IMR-90 (cell line): ENCODE results near the gene GLIS1. TPM values are rescaled to one million over a fixed set of nuclear protein-coding genes. Genes with fewer than 3 reads are reported as not detected.

ENCODE experiments used
- ATAC-seq: fragments of 200-7000 bp; cut with Tn5 transposase; 2 replicates; pipeline ENCODE4 v1.9.1; 2020; ENCODE audit warnings: low read depth, mild to moderate bottlenecking, moderate library complexity
- BruUV-seq: library from RNA; stranded (reverse); fragments of 400-500 nt; replicated peaks from 2 replicates; lab custom pipeline; 2021; lab: Mats Ljungman, UMichigan
- CTCF ChIA-PET: fragments of 300-600 bp; formaldehyde crosslinking; extraction: SDS; loops from one replicate; lab custom pipeline; 2021; ENCODE audit warnings: antibody characterized with exemption; lab: Yijun Ruan, JAX
- POLR2A ChIA-PET: fragments of 300-600 bp; sonication (Branson Sonifier 250); formaldehyde crosslinking; loops from one replicate; lab custom pipeline; 2022; ENCODE audit warnings: antibody characterized with exemption; ENCODE audit not compliant: unreplicated experiment; lab: Charles Lee
- DNase-seq: peaks from one replicate; pipeline ENCODE4 v3.0.0; 2013
- H2AFZ ChIP-seq: replicated peaks from 2 replicates; pipeline ENCODE3; 2013; ENCODE audit warnings: low read length, mild to moderate bottlenecking; ENCODE audit not compliant: poor library complexity
- H2AK5ac ChIP-seq: 2 replicates; pipeline ENCODE4 v1.6.1; 2013; ENCODE audit warnings: low read depth, low read length, inconsistent platforms
- H2AK9ac ChIP-seq: replicated peaks from 2 replicates; pipeline ENCODE3; 2013; ENCODE audit warnings: mild to moderate bottlenecking, low read depth, low read length, moderate library complexity; ENCODE audit not compliant: poor library complexity
- H2BK120ac ChIP-seq: 2 replicates; pipeline ENCODE4 v1.6.1; 2013; ENCODE audit warnings: low read depth, low read length, inconsistent platforms
- H2BK15ac ChIP-seq: 3 replicates; pipeline ENCODE4 v1.6.1; 2013; ENCODE audit warnings: low read depth, low read length, inconsistent platforms
- H2BK20ac ChIP-seq: 2 replicates; pipeline ENCODE4 v1.6.1; 2013; ENCODE audit warnings: low read depth, mild to moderate bottlenecking, inconsistent platforms, low read length, moderate library complexity
- H2BK5ac ChIP-seq: 2 replicates; pipeline ENCODE4 v1.6.1; 2013; ENCODE audit warnings: mild to moderate bottlenecking, low read depth, low read length, inconsistent platforms; ENCODE audit not compliant: poor library complexity, severe bottlenecking
- H3K14ac ChIP-seq: replicated peaks from 2 replicates; pipeline ENCODE4 v1.6.1; 2013; ENCODE audit warnings: low read depth, low read length, inconsistent platforms
- H3K18ac ChIP-seq: 2 replicates; pipeline ENCODE4 v1.6.1; 2013; ENCODE audit warnings: low read depth, low read length, control low read depth
- H3K23ac ChIP-seq: 2 replicates; pipeline ENCODE4 v1.6.1; 2013; ENCODE audit warnings: low read depth, low read length, inconsistent platforms
- H3K27ac ChIP-seq: 2 replicates; pipeline ENCODE4 v1.5.1; 2013; ENCODE audit warnings: mild to moderate bottlenecking, control low read depth, low read length; ENCODE audit not compliant: insufficient read depth
- H3K27me3 ChIP-seq: 2 replicates; pipeline ENCODE4 v1.6.1; 2013; ENCODE audit warnings: low read length; ENCODE audit not compliant: control insufficient read depth, insufficient read depth
- H3K36me3 ChIP-seq: 2 replicates; pipeline ENCODE4 v1.6.1; 2013; ENCODE audit warnings: low read length, mixed read lengths; ENCODE audit not compliant: control insufficient read depth, insufficient read depth
- H3K4ac ChIP-seq: 2 replicates; pipeline ENCODE4 v1.6.1; 2013; ENCODE audit warnings: low read depth, low read length, inconsistent platforms
- H3K4me1 ChIP-seq: 2 replicates; pipeline ENCODE4 v1.6.1; 2013; ENCODE audit warnings: low read length, mixed read lengths; ENCODE audit not compliant: control insufficient read depth, insufficient read depth
- H3K4me2 ChIP-seq: 2 replicates; pipeline ENCODE4 v1.6.1; 2013; ENCODE audit warnings: low read depth, mild to moderate bottlenecking, control low read depth, low read length, moderate library complexity
- H3K4me3 ChIP-seq: 2 replicates; pipeline ENCODE4 v1.5.1; 2013; ENCODE audit warnings: low read depth, mild to moderate bottlenecking, control low read depth, low read length, moderate library complexity; ENCODE audit not compliant: insufficient read depth
- H3K56ac ChIP-seq: 2 replicates; pipeline ENCODE4 v1.6.1; 2013; ENCODE audit warnings: low read length, inconsistent platforms; ENCODE audit not compliant: insufficient read depth; ENCODE audit errors: extremely low read depth
- H3K79me1 ChIP-seq, 2 experiments: 2 replicates each; pipeline ENCODE4 v1.6.1; 2013; ENCODE audit warnings: low read length in 2 of 2, inconsistent platforms in 1 of 2, low read depth in 1 of 2
- H3K9ac ChIP-seq: 2 replicates; pipeline ENCODE4 v1.6.1; 2013; ENCODE audit warnings: low read depth, low read length, control low read depth
- H3K9me1 ChIP-seq: 2 replicates; pipeline ENCODE4 v1.6.1; 2013; ENCODE audit warnings: low read length, inconsistent platforms; ENCODE audit not compliant: insufficient read depth
- H3K9me3 ChIP-seq: 2 replicates; pipeline ENCODE4 v1.6.1; 2013; ENCODE audit warnings: low read length; ENCODE audit not compliant: control insufficient read depth, insufficient read depth
- H4K20me1 ChIP-seq: 2 replicates; pipeline ENCODE4 v1.6.1; 2013; ENCODE audit warnings: low read length, inconsistent platforms; ENCODE audit not compliant: insufficient read depth
- H4K5ac ChIP-seq: 2 replicates; pipeline ENCODE4 v1.6.1; 2013; ENCODE audit warnings: mild to moderate bottlenecking, low read depth, low read length, control low read depth
- H4K8ac ChIP-seq, 2 experiments: 2 replicates each; pipeline ENCODE4 v1.6.1; 2013; ENCODE audit warnings: low read depth in 2 of 2, low read length in 2 of 2, control low read depth in 1 of 2, inconsistent platforms in 1 of 2
- H4K91ac ChIP-seq: 2 replicates; pipeline ENCODE4 v1.6.1; 2013; ENCODE audit warnings: low read depth, low read length, inconsistent platforms; ENCODE audit not compliant: insufficient read depth
- BHLHE40 ChIP-seq: fragments of 150-350 bp; IDR thresholded peaks from 2 replicates; pipeline ENCODE4 v1.6.1; 2016; ENCODE audit warnings: mild to moderate bottlenecking, low read depth, low read length
- CEBPB ChIP-seq: IDR thresholded peaks from 2 replicates; pipeline ENCODE4 v1.6.1; 2012; ENCODE audit warnings: low read depth, low read length, improper control_type of control experiment
- CHD1 ChIP-seq: IDR thresholded peaks from 2 replicates; pipeline ENCODE4 v1.6.1; 2012; ENCODE audit warnings: low read depth, low read length, improper control_type of control experiment
- MAFK ChIP-seq: IDR thresholded peaks from 2 replicates; pipeline ENCODE4 v1.6.1; 2012; ENCODE audit warnings: low read depth, low read length, improper control_type of control experiment
- MAZ ChIP-seq: IDR thresholded peaks from 2 replicates; pipeline ENCODE4 v1.6.1; 2012; ENCODE audit warnings: low read depth, mild to moderate bottlenecking, low read length, improper control_type of control experiment, moderate library complexity, borderline replicate concordance
- POLR2A ChIP-seq: IDR thresholded peaks from 2 replicates; pipeline ENCODE4 v1.6.1; 2012; ENCODE audit warnings: mild to moderate bottlenecking, low read depth, low read length
- RCOR1 ChIP-seq: IDR thresholded peaks from 2 replicates; pipeline ENCODE4 v1.6.1; 2012; ENCODE audit warnings: mild to moderate bottlenecking, low read length, improper control_type of control experiment; ENCODE audit not compliant: insufficient replicate concordance
- WGBS, 2 experiments: methylation state at CpG; one replicate each; pipeline versions ENCODE4 v1.1.5 to v1.1.7; 2013; ENCODE audit warnings: missing lambda C conversion rate in 2 of 2; ENCODE audit not compliant: insufficient read length in 1 of 2; ENCODE audit errors: extremely low coverage in 2 of 2; 5-methylcytosine and 5-hydroxymethylcytosine counted together
- dilution Hi-C: fragments of 300-500 bp; cut with HindIII; formaldehyde crosslinking; loops from one replicate; pipeline ENCODE4 v1.14.3; 2018; ENCODE audit warnings: low sequenced_read_pairs; ENCODE audit not compliant: unreplicated experiment
- in situ Hi-C: fragments of 300-500 bp; cut with MboI; formaldehyde crosslinking; loops from 3 replicates; pipeline ENCODE4 v1.14.3; 2019; ENCODE audit warnings: low sequenced_read_pairs, inconsistent platforms, mixed read lengths
- intact Hi-C: fragments of 100-400 bp; cut with micrococcal nuclease; formaldehyde crosslinking; loops from 2 replicates; pipeline ENCODE4 v1.10.0; 2022
- polyA plus RNA-seq, 3 experiments: library from polyadenylated mRNA; depleted of rRNA; stranded (reverse); fragments of >200 nt; gene quantifications; 2 replicates each; pipeline ENCODE4 v1.2.3, GENCODE V29; 2012; ENCODE audit warnings: low replicate concordance in 1 of 3
- total RNA-seq: library from RNA; depleted of rRNA; stranded (reverse); fragments of >200 nt; gene quantifications from 2 replicates; pipeline ENCODE4 v1.2.3, GENCODE V29; 2012
- TF ChIP-seq, protein P1 (sequence below): fragments of 150-350 bp; IDR thresholded peaks from 2 replicates; pipeline ENCODE4 v1.6.1; 2016; ENCODE audit warnings: low read depth, mild to moderate bottlenecking, low read length, moderate library complexity, borderline replicate concordance
- TF ChIP-seq, protein P2 (sequence below): conservative IDR thresholded peaks from 2 replicates; pipeline ENCODE4 v1.5.1; 2012; ENCODE audit warnings: mild to moderate bottlenecking, low read depth, low read length, improper control_type of control experiment
- TF ChIP-seq, protein P3 (sequence below): fragments of 150-350 bp; IDR thresholded peaks from 2 replicates; pipeline ENCODE4 v1.6.1; 2017; ENCODE audit warnings: mild to moderate bottlenecking, antibody characterized with exemption, low read length, low read depth

GLIS1 gene
- total and polyA plus RNA-seq, 2 of the 4 experiments (the other 2 are of a cell fraction): 0.18 to 2.3 TPM

DNA sequence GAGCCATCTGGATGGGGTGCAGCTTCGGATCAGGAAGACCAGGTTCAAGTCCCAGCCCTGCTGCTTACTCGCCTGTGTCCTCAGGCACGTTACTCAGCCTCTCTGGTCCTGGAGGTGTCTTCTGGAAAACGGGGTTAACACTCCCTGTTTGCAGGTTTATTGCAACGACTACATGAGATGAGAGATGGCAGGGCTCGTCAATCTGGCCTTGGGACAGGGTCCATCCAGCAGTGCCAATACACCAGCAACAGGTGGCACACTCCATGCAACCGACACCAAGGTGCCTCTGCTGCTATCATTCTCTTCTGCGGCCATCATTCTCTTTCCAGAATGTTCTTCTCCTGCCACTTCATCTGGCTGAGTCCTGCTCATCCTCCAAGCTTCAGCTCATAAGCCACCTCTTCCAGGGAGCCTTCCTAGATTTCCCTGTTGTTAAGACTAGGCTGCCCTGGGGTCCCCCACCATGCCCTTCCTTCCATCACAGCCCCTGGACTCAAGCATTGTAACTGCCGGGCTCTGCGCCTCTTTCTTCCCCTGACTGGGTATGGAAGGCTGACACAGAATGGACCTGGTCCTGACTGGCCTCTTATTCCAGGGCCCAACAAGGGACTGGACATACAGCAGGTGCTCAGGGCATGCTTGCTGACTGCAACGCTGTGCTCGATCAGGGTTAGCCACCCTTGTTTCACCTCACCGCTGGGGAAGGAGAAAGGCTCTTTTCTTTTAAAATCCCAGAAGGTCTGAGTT lies 192.4 kb downstream of the GLIS1 start:
- Histone ChIP-seq H2BK5ac (no peak overlapping the region), H4K8ac (no peak overlapping the region), H2BK20ac (no peak overlapping the region), H3K14ac (no peak overlapping the region), H2AK5ac (no peak overlapping the region), H2BK15ac (no peak overlapping the region), H3K4me3 (no peak overlapping the region), H3K79me1 (peaks cover 0 to 10% of the 10 kb centered on the region in 2 experiments; a peak in 2 of 4 replicates), H3K56ac (no peak overlapping the region), H3K4me2 (no peak overlapping the region), H3K4ac (no peak overlapping the region), H3K36me3 (no peaks in the 10 kb centered on the region), H2BK120ac (no peak overlapping the region), H3K27ac (no peak overlapping the region), H3K9ac (no peak overlapping the region), H3K9me1 (peaks cover 15% of the 10 kb centered on the region), H3K23ac (no peak overlapping the region), H3K9me3 (no peaks in the 10 kb centered on the region), H4K91ac (no peak overlapping the region; the same call in 1 of the 2 replicates), H3K4me1 (peaks cover 23% of the 10 kb centered on the region), H3K18ac (no peak overlapping the region), H2AFZ (peak overlapping the region; percentile 35), H2AK9ac (peak overlapping the region; percentile 86), H4K5ac (no peak overlapping the region), H3K27me3 (no peaks in the 10 kb centered on the region), H4K20me1 (no peaks in the 10 kb centered on the region; the same call in 1 of the 2 replicates)
- intact Hi-C loops: no loop called here
- BruUV-seq: no TSS peak
- ChIA-PET POLR2A (no interaction called here), CTCF (no interaction called here)
- DNase-seq: no peak
- in situ Hi-C loops: no loop called here
- TF ChIP-seq CHD1 (no peak), MAFK (no peak), CEBPB (no peak), POLR2A (no peak), BHLHE40 (no peak), RCOR1 (no peak), MAZ (no peak)
- TF ChIP-seq, protein P1, sequence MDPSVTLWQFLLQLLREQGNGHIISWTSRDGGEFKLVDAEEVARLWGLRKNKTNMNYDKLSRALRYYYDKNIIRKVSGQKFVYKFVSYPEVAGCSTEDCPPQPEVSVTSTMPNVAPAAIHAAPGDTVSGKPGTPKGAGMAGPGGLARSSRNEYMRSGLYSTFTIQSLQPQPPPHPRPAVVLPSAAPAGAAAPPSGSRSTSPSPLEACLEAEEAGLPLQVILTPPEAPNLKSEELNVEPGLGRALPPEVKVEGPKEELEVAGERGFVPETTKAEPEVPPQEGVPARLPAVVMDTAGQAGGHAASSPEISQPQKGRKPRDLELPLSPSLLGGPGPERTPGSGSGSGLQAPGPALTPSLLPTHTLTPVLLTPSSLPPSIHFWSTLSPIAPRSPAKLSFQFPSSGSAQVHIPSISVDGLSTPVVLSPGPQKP: no peak
- TF ChIP-seq, protein P2, sequence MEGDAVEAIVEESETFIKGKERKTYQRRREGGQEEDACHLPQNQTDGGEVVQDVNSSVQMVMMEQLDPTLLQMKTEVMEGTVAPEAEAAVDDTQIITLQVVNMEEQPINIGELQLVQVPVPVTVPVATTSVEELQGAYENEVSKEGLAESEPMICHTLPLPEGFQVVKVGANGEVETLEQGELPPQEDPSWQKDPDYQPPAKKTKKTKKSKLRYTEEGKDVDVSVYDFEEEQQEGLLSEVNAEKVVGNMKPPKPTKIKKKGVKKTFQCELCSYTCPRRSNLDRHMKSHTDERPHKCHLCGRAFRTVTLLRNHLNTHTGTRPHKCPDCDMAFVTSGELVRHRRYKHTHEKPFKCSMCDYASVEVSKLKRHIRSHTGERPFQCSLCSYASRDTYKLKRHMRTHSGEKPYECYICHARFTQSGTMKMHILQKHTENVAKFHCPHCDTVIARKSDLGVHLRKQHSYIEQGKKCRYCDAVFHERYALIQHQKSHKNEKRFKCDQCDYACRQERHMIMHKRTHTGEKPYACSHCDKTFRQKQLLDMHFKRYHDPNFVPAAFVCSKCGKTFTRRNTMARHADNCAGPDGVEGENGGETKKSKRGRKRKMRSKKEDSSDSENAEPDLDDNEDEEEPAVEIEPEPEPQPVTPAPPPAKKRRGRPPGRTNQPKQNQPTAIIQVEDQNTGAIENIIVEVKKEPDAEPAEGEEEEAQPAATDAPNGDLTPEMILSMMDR: no peak
- TF ChIP-seq, protein P3, sequence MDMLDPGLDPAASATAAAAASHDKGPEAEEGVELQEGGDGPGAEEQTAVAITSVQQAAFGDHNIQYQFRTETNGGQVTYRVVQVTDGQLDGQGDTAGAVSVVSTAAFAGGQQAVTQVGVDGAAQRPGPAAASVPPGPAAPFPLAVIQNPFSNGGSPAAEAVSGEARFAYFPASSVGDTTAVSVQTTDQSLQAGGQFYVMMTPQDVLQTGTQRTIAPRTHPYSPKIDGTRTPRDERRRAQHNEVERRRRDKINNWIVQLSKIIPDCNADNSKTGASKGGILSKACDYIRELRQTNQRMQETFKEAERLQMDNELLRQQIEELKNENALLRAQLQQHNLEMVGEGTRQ: no peak
- dilution Hi-C loops: no loop called here
- ATAC-seq: no peak
- WGBS, 2 experiments: 77% methylated on average over 5 of the region's 13 CpGs; no CpG with 5 or more reads in 1 of the 2 experiments
